Mucosa of rectum (tissue), 2 donors: ENCODE results near the gene IYD.

Source experiments
- H3K27ac ChIP-seq, 2 donors: one replicate each; pipeline ENCODE4 v1.7.0; 2013; ENCODE audit warnings: inconsistent platforms in 2 of 2, low read depth in 2 of 2, low read length in 2 of 2
- H3K27me3 ChIP-seq, 2 donors: one replicate each; pipeline ENCODE4 v1.7.0; 2013; ENCODE audit warnings: low read length in 2 of 2; ENCODE audit not compliant: control insufficient read depth in 2 of 2, insufficient read depth in 2 of 2
- H3K36me3 ChIP-seq, 2 donors: one replicate each; pipeline ENCODE4 v1.7.0; 2013; ENCODE audit warnings: low read length in 2 of 2; ENCODE audit not compliant: control insufficient read depth in 2 of 2, insufficient read depth in 2 of 2
- H3K4me1 ChIP-seq, 2 donors: one replicate each; pipeline ENCODE4 v1.7.0; 2013; ENCODE audit warnings: low read length in 2 of 2, mild to moderate bottlenecking in 1 of 2; ENCODE audit not compliant: control insufficient read depth in 2 of 2, insufficient read depth in 2 of 2
- H3K4me3 ChIP-seq, 2 donors: one replicate each; pipeline ENCODE4 v1.7.0; 2013; ENCODE audit warnings: low read length in 2 of 2
- H3K9ac ChIP-seq, 2 donors: one replicate each; pipeline ENCODE4 v1.7.0; 2013; ENCODE audit warnings: low read length in 2 of 2, low read depth in 1 of 2, mild to moderate bottlenecking in 1 of 2
- H3K9me3 ChIP-seq, 2 donors: one replicate each; pipeline ENCODE4 v1.7.0; 2013; ENCODE audit warnings: low read length in 2 of 2; ENCODE audit not compliant: control insufficient read depth in 2 of 2
- donor health status: healthy.
- donor health status: Normal muscosa, but diverticular disease.

The IYD gene

DNA sequence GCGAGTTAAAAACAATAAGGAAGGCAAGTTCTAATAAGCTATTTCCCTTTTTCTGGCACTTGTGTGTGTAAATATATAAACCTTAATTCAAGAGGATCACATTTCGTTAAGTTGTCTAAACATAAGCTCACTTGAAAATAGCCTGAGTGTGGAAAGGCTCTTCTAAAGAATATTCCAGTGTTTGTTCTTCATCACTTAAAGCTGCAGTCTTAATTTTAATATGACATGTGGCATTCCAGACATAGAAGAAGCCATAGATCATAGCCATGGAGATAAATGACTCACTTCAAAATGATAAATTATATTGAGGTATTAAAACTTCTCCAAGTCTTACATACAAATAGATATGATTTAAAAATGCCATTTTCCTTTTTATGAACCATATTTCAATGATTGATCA, 42.1 kb downstream of the IYD start:
- no peak overlapping the region for H3K27ac ChIP-seq
- no peaks in the 10 kb centered on the region for H3K36me3 ChIP-seq
- H3K9me3 ChIP-seq = no peaks in the 10 kb centered on the region
- H3K9ac ChIP-seq = no peak overlapping the region
- H3K27me3 ChIP-seq = no peaks in the 10 kb centered on the region
- H3K4me1 ChIP-seq = peaks cover 5 to 8% of the 10 kb centered on the region in 2 donors
- H3K4me3 ChIP-seq = no peak overlapping the region

GRCh38 chr6:150412221-150412620, 43.4 kb downstream of the IYD start:
- Histone ChIP-seq H3K4me3 (no peak overlapping the region), H3K36me3 (no peaks in the 10 kb centered on the region), H3K27me3 (no peaks in the 10 kb centered on the region), H3K4me1 (peaks cover 5 to 8% of the 10 kb centered on the region in 2 donors), H3K27ac (no peak overlapping the region), H3K9me3 (no peaks in the 10 kb centered on the region), H3K9ac (no peak overlapping the region)

DNA sequence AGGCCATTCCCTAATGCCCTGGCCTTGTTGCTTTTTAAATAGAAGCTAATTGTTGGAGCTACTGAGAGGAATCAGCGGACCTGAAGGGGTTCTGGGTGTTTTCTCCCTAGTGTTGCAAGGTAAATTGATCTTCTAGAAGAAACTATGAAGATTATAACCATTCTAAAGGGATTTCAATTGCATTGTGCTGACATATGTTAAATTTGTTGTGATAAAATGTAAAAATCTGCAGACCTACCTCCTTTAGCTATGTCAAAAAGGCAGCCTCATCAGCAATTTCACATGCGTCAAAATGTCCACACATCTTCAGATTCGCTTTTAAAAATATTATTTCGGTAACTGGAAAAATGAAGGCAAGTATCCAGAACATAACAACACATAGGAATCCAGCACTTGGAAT, 44.4 kb downstream of the IYD start:
- peaks cover 5 to 8% of the 10 kb centered on the region in 2 donors for H3K4me1 ChIP-seq
- H3K36me3 ChIP-seq = no peaks in the 10 kb centered on the region
- H3K9me3 ChIP-seq = no peaks in the 10 kb centered on the region
- no peak overlapping the region for H3K4me3 ChIP-seq
- no peak overlapping the region for H3K9ac ChIP-seq
- H3K27me3 ChIP-seq = no peaks in the 10 kb centered on the region
- H3K27ac ChIP-seq = no peak overlapping the region

DNA sequence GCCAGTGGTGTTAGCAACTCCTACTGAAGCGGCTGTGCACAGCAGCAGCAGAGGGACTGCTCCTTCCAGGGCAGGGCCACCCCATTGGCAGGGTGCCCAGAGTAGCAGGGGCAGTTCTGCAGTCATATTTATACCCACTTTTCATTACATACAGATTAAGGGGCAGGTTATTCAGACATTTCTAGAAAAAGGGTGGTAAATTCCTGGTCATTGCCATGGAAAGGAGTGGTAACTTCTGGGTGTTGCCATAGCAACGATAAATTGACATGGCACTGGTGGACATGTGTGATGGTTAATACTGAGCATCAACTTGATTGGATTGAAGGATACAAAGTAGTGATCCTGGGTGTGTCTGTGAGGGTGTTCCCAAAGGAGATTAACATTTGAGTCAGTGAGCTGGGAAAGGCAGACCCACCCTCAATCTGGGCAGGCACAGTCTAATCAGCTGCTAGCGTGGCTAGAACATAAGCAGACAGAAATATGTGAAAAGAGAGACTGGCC, 45.0 kb downstream of the IYD start:
- no peaks in the 10 kb centered on the region for H3K9me3 ChIP-seq
- no peak overlapping the region for H3K4me3 ChIP-seq
- H3K27me3 ChIP-seq = no peaks in the 10 kb centered on the region
- no peak overlapping the region for H3K27ac ChIP-seq
- H3K9ac ChIP-seq = no peak overlapping the region
- H3K4me1 ChIP-seq = peaks cover 5 to 8% of the 10 kb centered on the region in 2 donors
- no peaks in the 10 kb centered on the region for H3K36me3 ChIP-seq

DNA sequence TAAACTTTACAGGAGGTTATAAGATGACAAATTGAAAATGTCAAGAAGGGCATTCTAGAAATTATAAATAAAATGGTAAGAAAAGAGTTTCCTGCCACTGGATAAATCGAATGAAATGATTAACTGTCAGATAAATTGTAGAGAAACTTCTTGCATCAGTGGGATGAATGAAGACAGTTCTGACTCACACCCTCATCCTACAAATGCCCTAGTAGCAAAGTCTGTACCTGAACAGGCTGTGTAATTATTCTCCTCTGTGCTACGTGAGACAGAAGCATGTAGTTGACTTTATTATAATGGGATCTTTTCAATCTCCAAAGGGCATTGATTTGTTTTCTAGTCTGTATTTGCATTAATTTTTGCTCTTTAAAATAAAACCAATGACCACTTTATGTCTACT, 47.3 kb downstream of the IYD start:
- Histone ChIP-seq H3K4me1 (peaks cover 3 to 4% of the 10 kb centered on the region in 2 donors), H3K9me3 (no peaks in the 10 kb centered on the region), H3K9ac (no peak overlapping the region), H3K4me3 (no peak overlapping the region), H3K27ac (no peak overlapping the region), H3K27me3 (no peaks in the 10 kb centered on the region), H3K36me3 (no peaks in the 10 kb centered on the region)

DNA sequence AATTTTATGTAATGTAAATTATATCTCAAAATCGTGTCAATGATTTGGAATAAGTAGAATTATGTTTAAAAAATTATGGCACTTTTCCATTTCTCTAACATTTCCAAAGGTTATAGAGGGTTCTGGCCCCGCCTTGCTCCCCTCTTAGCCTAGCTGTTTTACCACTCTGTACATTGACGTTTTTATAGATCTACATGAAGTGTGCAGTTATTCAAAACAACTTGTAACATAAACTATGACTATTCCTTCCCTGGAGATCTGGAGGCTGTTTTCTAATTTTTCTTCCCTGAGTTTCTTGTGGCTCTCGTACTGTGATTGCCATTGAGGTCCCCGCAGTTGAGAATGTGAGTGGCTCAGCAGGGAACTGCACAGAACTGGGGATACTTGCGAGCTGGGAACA, 48.4 kb downstream of the IYD start:
- Histone ChIP-seq H3K27me3 (no peaks in the 10 kb centered on the region), H3K9ac (no peak overlapping the region), H3K36me3 (no peaks in the 10 kb centered on the region), H3K9me3 (no peaks in the 10 kb centered on the region), H3K4me1 (peaks cover 3 to 4% of the 10 kb centered on the region in 2 donors), H3K27ac (no peak overlapping the region), H3K4me3 (no peak overlapping the region)

- Histone ChIP-seq H3K9me3 (no peaks in the 10 kb centered on the region), H3K27ac (peak overlapping the region; percentile 25 to 31), H3K4me1 (peaks cover 3 to 4% of the 10 kb centered on the region in 2 donors), H3K4me3 (peak overlapping the region; percentile 65 to 68), H3K36me3 (no peaks in the 10 kb centered on the region), H3K9ac (peak overlapping the region in 1 of 2 donors; percentile 34), H3K27me3 (no peaks in the 10 kb centered on the region)
These were observed 49.4 kb downstream of the IYD start for GRCh38 chr6:150417899-150418826.

- peaks cover 3 to 4% of the 10 kb centered on the region in 2 donors for H3K4me1 ChIP-seq
- peak overlapping the region in 1 of 2 donors; percentile 48 for H3K9ac ChIP-seq
- H3K9me3 ChIP-seq = no peaks in the 10 kb centered on the region
- no peaks in the 10 kb centered on the region for H3K27me3 ChIP-seq
- H3K36me3 ChIP-seq = no peaks in the 10 kb centered on the region
- H3K27ac ChIP-seq = peak overlapping the region; percentile 25 to 31
- peak overlapping the region; percentile 65 to 68 for H3K4me3 ChIP-seq
These were observed 50.2 kb downstream of the IYD start for GRCh38 chr6:150418827-150419594.

DNA sequence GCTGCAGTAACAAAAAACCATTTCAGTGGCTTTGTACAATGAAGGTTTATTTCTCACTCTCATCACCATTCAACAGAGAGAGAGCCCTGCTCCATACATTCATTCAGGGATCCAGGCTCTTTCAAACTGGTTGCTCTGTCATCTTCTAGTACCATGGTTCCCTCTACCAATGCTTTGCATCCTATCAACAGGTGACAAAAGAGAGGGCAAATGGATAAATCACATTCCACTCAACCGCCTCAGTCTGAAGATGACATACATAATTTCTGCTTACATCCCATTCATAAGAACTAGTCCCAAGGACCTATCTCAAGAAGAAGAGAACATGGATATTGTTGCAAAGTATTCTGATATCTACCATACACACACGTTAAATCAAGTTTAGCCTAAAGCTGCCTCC, 51.6 kb downstream of the IYD start:
- no peak overlapping the region for H3K27ac ChIP-seq
- no peak overlapping the region for H3K9ac ChIP-seq
- no peaks in the 10 kb centered on the region for H3K9me3 ChIP-seq
- no peaks in the 10 kb centered on the region for H3K36me3 ChIP-seq
- no peak overlapping the region for H3K4me3 ChIP-seq
- H3K4me1 ChIP-seq = peaks cover 3 to 4% of the 10 kb centered on the region in 2 donors
- H3K27me3 ChIP-seq = no peaks in the 10 kb centered on the region

DNA sequence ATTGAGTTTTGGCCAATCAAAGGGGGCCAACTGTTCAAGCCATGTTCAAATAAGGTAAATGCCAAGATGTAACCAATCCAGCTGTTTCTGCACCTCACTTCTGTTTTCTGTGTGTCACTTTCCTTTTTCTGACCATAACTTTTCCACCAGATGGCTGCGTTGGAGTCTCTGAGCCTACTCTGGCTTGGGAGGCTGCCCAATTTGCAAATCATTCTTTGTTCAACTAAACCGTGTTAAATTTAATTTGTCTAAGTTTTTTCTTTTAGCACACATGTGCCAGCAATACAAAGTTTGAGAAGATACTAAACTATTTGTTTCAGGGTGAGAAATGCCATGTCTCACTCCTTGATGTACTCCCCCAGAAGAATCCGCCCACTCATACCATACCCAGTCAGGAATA, 52.1 kb downstream of the IYD start:
- peaks cover 3 to 4% of the 10 kb centered on the region in 2 donors for H3K4me1 ChIP-seq
- no peaks in the 10 kb centered on the region for H3K36me3 ChIP-seq
- H3K27me3 ChIP-seq = no peaks in the 10 kb centered on the region
- no peaks in the 10 kb centered on the region for H3K9me3 ChIP-seq
- H3K27ac ChIP-seq = no peak overlapping the region
- no peak overlapping the region for H3K4me3 ChIP-seq
- H3K9ac ChIP-seq = no peak overlapping the region
